IMR-90 (cell line): ENCODE measurements around the gene FBXL7. TPM values are rescaled to one million over a fixed set of nuclear protein-coding genes. Genes with fewer than 3 reads are reported as not detected.

ENCODE experiments used
- ATAC-seq: fragments of 200-7000 bp; cut with Tn5 transposase; 2 replicates; pipeline ENCODE4 v1.9.1; 2020; ENCODE audit warnings: low read depth, mild to moderate bottlenecking, moderate library complexity
- BruUV-seq: library from RNA; stranded (reverse); fragments of 400-500 nt; replicated peaks from 2 replicates; lab custom pipeline; 2021; lab: Mats Ljungman, UMichigan
- CTCF ChIA-PET: fragments of 300-600 bp; formaldehyde crosslinking; extraction: SDS; loops from one replicate; lab custom pipeline; 2021; ENCODE audit warnings: antibody characterized with exemption; lab: Yijun Ruan, JAX
- POLR2A ChIA-PET: fragments of 300-600 bp; sonication (Branson Sonifier 250); formaldehyde crosslinking; loops from one replicate; lab custom pipeline; 2022; ENCODE audit warnings: antibody characterized with exemption; ENCODE audit not compliant: unreplicated experiment; lab: Charles Lee
- DNase-seq: peaks from one replicate; pipeline ENCODE4 v3.0.0; 2013
- H2AFZ ChIP-seq: replicated peaks from 2 replicates; pipeline ENCODE3; 2013; ENCODE audit warnings: low read length, mild to moderate bottlenecking; ENCODE audit not compliant: poor library complexity
- H2AK5ac ChIP-seq: 2 replicates; pipeline ENCODE4 v1.6.1; 2013; ENCODE audit warnings: low read depth, low read length, inconsistent platforms
- H2AK9ac ChIP-seq: replicated peaks from 2 replicates; pipeline ENCODE3; 2013; ENCODE audit warnings: mild to moderate bottlenecking, low read depth, low read length, moderate library complexity; ENCODE audit not compliant: poor library complexity
- H2BK120ac ChIP-seq: 2 replicates; pipeline ENCODE4 v1.6.1; 2013; ENCODE audit warnings: low read depth, low read length, inconsistent platforms
- H2BK15ac ChIP-seq: 3 replicates; pipeline ENCODE4 v1.6.1; 2013; ENCODE audit warnings: low read depth, low read length, inconsistent platforms
- H2BK20ac ChIP-seq: 2 replicates; pipeline ENCODE4 v1.6.1; 2013; ENCODE audit warnings: low read depth, mild to moderate bottlenecking, inconsistent platforms, low read length, moderate library complexity
- H2BK5ac ChIP-seq: 2 replicates; pipeline ENCODE4 v1.6.1; 2013; ENCODE audit warnings: mild to moderate bottlenecking, low read depth, low read length, inconsistent platforms; ENCODE audit not compliant: poor library complexity, severe bottlenecking
- H3K14ac ChIP-seq: replicated peaks from 2 replicates; pipeline ENCODE4 v1.6.1; 2013; ENCODE audit warnings: low read depth, low read length, inconsistent platforms
- H3K18ac ChIP-seq: 2 replicates; pipeline ENCODE4 v1.6.1; 2013; ENCODE audit warnings: low read depth, low read length, control low read depth
- H3K23ac ChIP-seq: 2 replicates; pipeline ENCODE4 v1.6.1; 2013; ENCODE audit warnings: low read depth, low read length, inconsistent platforms
- H3K27ac ChIP-seq: 2 replicates; pipeline ENCODE4 v1.5.1; 2013; ENCODE audit warnings: mild to moderate bottlenecking, control low read depth, low read length; ENCODE audit not compliant: insufficient read depth
- H3K27me3 ChIP-seq: 2 replicates; pipeline ENCODE4 v1.6.1; 2013; ENCODE audit warnings: low read length; ENCODE audit not compliant: control insufficient read depth, insufficient read depth
- H3K36me3 ChIP-seq: 2 replicates; pipeline ENCODE4 v1.6.1; 2013; ENCODE audit warnings: low read length, mixed read lengths; ENCODE audit not compliant: control insufficient read depth, insufficient read depth
- H3K4ac ChIP-seq: 2 replicates; pipeline ENCODE4 v1.6.1; 2013; ENCODE audit warnings: low read depth, low read length, inconsistent platforms
- H3K4me1 ChIP-seq: 2 replicates; pipeline ENCODE4 v1.6.1; 2013; ENCODE audit warnings: low read length, mixed read lengths; ENCODE audit not compliant: control insufficient read depth, insufficient read depth
- H3K4me2 ChIP-seq: 2 replicates; pipeline ENCODE4 v1.6.1; 2013; ENCODE audit warnings: low read depth, mild to moderate bottlenecking, control low read depth, low read length, moderate library complexity
- H3K4me3 ChIP-seq: 2 replicates; pipeline ENCODE4 v1.5.1; 2013; ENCODE audit warnings: low read depth, mild to moderate bottlenecking, control low read depth, low read length, moderate library complexity; ENCODE audit not compliant: insufficient read depth
- H3K56ac ChIP-seq: 2 replicates; pipeline ENCODE4 v1.6.1; 2013; ENCODE audit warnings: low read length, inconsistent platforms; ENCODE audit not compliant: insufficient read depth; ENCODE audit errors: extremely low read depth
- H3K79me1 ChIP-seq, 2 experiments: 2 replicates each; pipeline ENCODE4 v1.6.1; 2013; ENCODE audit warnings: low read length in 2 of 2, inconsistent platforms in 1 of 2, low read depth in 1 of 2
- H3K9ac ChIP-seq: 2 replicates; pipeline ENCODE4 v1.6.1; 2013; ENCODE audit warnings: low read depth, low read length, control low read depth
- H3K9me1 ChIP-seq: 2 replicates; pipeline ENCODE4 v1.6.1; 2013; ENCODE audit warnings: low read length, inconsistent platforms; ENCODE audit not compliant: insufficient read depth
- H3K9me3 ChIP-seq: 2 replicates; pipeline ENCODE4 v1.6.1; 2013; ENCODE audit warnings: low read length; ENCODE audit not compliant: control insufficient read depth, insufficient read depth
- H4K20me1 ChIP-seq: 2 replicates; pipeline ENCODE4 v1.6.1; 2013; ENCODE audit warnings: low read length, inconsistent platforms; ENCODE audit not compliant: insufficient read depth
- H4K5ac ChIP-seq: 2 replicates; pipeline ENCODE4 v1.6.1; 2013; ENCODE audit warnings: mild to moderate bottlenecking, low read depth, low read length, control low read depth
- H4K8ac ChIP-seq, 2 experiments: 2 replicates each; pipeline ENCODE4 v1.6.1; 2013; ENCODE audit warnings: low read depth in 2 of 2, low read length in 2 of 2, control low read depth in 1 of 2, inconsistent platforms in 1 of 2
- H4K91ac ChIP-seq: 2 replicates; pipeline ENCODE4 v1.6.1; 2013; ENCODE audit warnings: low read depth, low read length, inconsistent platforms; ENCODE audit not compliant: insufficient read depth
- BHLHE40 ChIP-seq: fragments of 150-350 bp; IDR thresholded peaks from 2 replicates; pipeline ENCODE4 v1.6.1; 2016; ENCODE audit warnings: mild to moderate bottlenecking, low read depth, low read length
- CEBPB ChIP-seq: IDR thresholded peaks from 2 replicates; pipeline ENCODE4 v1.6.1; 2012; ENCODE audit warnings: low read depth, low read length, improper control_type of control experiment
- CHD1 ChIP-seq: IDR thresholded peaks from 2 replicates; pipeline ENCODE4 v1.6.1; 2012; ENCODE audit warnings: low read depth, low read length, improper control_type of control experiment
- FOS ChIP-seq: fragments of 150-350 bp; IDR thresholded peaks from 2 replicates; pipeline ENCODE4 v1.6.1; 2016; ENCODE audit warnings: low read depth, low read length
- MAFK ChIP-seq: IDR thresholded peaks from 2 replicates; pipeline ENCODE4 v1.6.1; 2012; ENCODE audit warnings: low read depth, low read length, improper control_type of control experiment
- MAZ ChIP-seq: IDR thresholded peaks from 2 replicates; pipeline ENCODE4 v1.6.1; 2012; ENCODE audit warnings: low read depth, mild to moderate bottlenecking, low read length, improper control_type of control experiment, moderate library complexity, borderline replicate concordance
- MXI1 ChIP-seq: IDR thresholded peaks from 2 replicates; pipeline ENCODE4 v1.6.1; 2012; ENCODE audit warnings: low read depth, mild to moderate bottlenecking, low read length, moderate library complexity, borderline replicate concordance
- NFE2L2 ChIP-seq: fragments of 150-350 bp; IDR thresholded peaks from 2 replicates; pipeline ENCODE4 v1.6.1; 2016; ENCODE audit warnings: low read depth, mild to moderate bottlenecking, low read length
- POLR2A ChIP-seq: IDR thresholded peaks from 2 replicates; pipeline ENCODE4 v1.6.1; 2012; ENCODE audit warnings: mild to moderate bottlenecking, low read depth, low read length
- RAD21 ChIP-seq: IDR thresholded peaks from 2 replicates; pipeline ENCODE4 v1.6.1; 2012; ENCODE audit warnings: low read length, improper control_type of control experiment
- RCOR1 ChIP-seq: IDR thresholded peaks from 2 replicates; pipeline ENCODE4 v1.6.1; 2012; ENCODE audit warnings: mild to moderate bottlenecking, low read length, improper control_type of control experiment; ENCODE audit not compliant: insufficient replicate concordance
- RFX5 ChIP-seq: IDR thresholded peaks from 2 replicates; pipeline ENCODE4 v1.8.0; 2012; ENCODE audit warnings: low read depth, mild to moderate bottlenecking, low read length, moderate library complexity
- SMC3 ChIP-seq: fragments of 150-350 bp; IDR thresholded peaks from 2 replicates; pipeline ENCODE4 v1.6.1; 2016; ENCODE audit warnings: low read depth, mild to moderate bottlenecking, antibody characterized with exemption, low read length, moderate library complexity
- WGBS, 2 experiments: methylation state at CpG; one replicate each; pipeline versions ENCODE4 v1.1.5 to v1.1.7; 2013; ENCODE audit warnings: missing lambda C conversion rate in 2 of 2; ENCODE audit not compliant: insufficient read length in 1 of 2; ENCODE audit errors: extremely low coverage in 2 of 2; 5-methylcytosine and 5-hydroxymethylcytosine counted together
- dilution Hi-C: fragments of 300-500 bp; cut with HindIII; formaldehyde crosslinking; loops from one replicate; pipeline ENCODE4 v1.14.3; 2018; ENCODE audit warnings: low sequenced_read_pairs; ENCODE audit not compliant: unreplicated experiment
- in situ Hi-C: fragments of 300-500 bp; cut with MboI; formaldehyde crosslinking; loops from 3 replicates; pipeline ENCODE4 v1.14.3; 2019; ENCODE audit warnings: low sequenced_read_pairs, inconsistent platforms, mixed read lengths
- intact Hi-C: fragments of 100-400 bp; cut with micrococcal nuclease; formaldehyde crosslinking; loops from 2 replicates; pipeline ENCODE4 v1.10.0; 2022
- polyA plus RNA-seq, 3 experiments: library from polyadenylated mRNA; depleted of rRNA; stranded (reverse); fragments of >200 nt; gene quantifications; 2 replicates each; pipeline ENCODE4 v1.2.3, GENCODE V29; 2012; ENCODE audit warnings: low replicate concordance in 1 of 3
- total RNA-seq: library from RNA; depleted of rRNA; stranded (reverse); fragments of >200 nt; gene quantifications from 2 replicates; pipeline ENCODE4 v1.2.3, GENCODE V29; 2012
- TF ChIP-seq, protein P1 (sequence below): fragments of 150-350 bp; IDR thresholded peaks from 2 replicates; pipeline ENCODE4 v1.6.1; 2017; ENCODE audit warnings: mild to moderate bottlenecking, antibody characterized with exemption, low read length, low read depth
- TF ChIP-seq, protein P2 (sequence below): conservative IDR thresholded peaks from 2 replicates; pipeline ENCODE4 v1.5.1; 2012; ENCODE audit warnings: mild to moderate bottlenecking, low read depth, low read length, improper control_type of control experiment
- TF ChIP-seq, protein P3 (sequence below): fragments of 150-350 bp; IDR thresholded peaks from 2 replicates; pipeline ENCODE4 v1.6.1; 2016; ENCODE audit warnings: low read depth, mild to moderate bottlenecking, low read length, moderate library complexity, borderline replicate concordance

The FBXL7 gene
- total and polyA plus RNA-seq, 2 of the 4 experiments (the other 2 are of a cell fraction), result 4.1 to 10.2 TPM

DNA sequence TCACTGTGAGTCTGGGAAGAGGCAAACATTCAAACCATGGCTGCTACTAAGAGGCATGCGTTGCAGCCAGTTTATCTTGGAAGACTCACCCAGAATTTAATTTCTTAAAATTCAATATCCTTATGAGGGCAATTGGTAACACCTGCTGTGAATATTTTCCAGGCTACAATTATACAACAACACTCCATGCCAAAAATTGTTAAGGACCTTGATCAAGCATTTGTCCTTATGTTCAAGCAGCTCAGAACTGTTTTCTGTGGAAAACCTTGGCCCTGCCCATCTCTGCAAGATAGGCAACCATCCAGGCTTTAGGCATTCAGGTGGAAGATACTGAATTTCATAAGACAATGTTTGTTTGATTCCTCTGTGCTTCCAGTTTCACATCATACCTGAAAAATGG lies 327.8 kb downstream of the FBXL7 start:
- H3K4me1 ChIP-seq, result peaks cover 2% of the 10 kb centered on the region; the same call in 1 of the 2 replicates
- no peak overlapping the region for H3K18ac ChIP-seq
- H3K4me2 ChIP-seq, result no peak overlapping the region
- H2BK15ac ChIP-seq, result no peak overlapping the region
- H3K79me1 ChIP-seq, result peaks cover 6% of the 10 kb centered on the region in 2 experiments; a peak in 2 of 4 replicates
- dilution Hi-C loops (no loop called here), intact Hi-C loops (no loop called here), in situ Hi-C loops (no loop called here)
- no peak overlapping the region for H4K8ac ChIP-seq
- no peak overlapping the region for H4K91ac ChIP-seq
- WGBS, 2 experiments, result no CpG with 5 or more reads among the region's 1 CpG
- H3K9me1 ChIP-seq, result no peaks in the 10 kb centered on the region
- H3K27ac ChIP-seq, result no peak overlapping the region
- ChIA-PET POLR2A (no interaction called here), CTCF (no interaction called here)
- no peaks in the 10 kb centered on the region for H3K9me3 ChIP-seq
- no peak overlapping the region for H2AFZ ChIP-seq
- H3K23ac ChIP-seq, result no peak overlapping the region
- no peaks in the 10 kb centered on the region for H3K27me3 ChIP-seq
- ATAC-seq (no peak), DNase-seq (no peak)
- no peak overlapping the region for H2BK5ac ChIP-seq
- H4K5ac ChIP-seq, result no peak overlapping the region
- no peak overlapping the region for H3K56ac ChIP-seq
- no peaks in the 10 kb centered on the region for H3K36me3 ChIP-seq
- no peak overlapping the region for H2BK20ac ChIP-seq
- H4K20me1 ChIP-seq, result no peaks in the 10 kb centered on the region
- no TSS peak for BruUV-seq
- H2BK120ac ChIP-seq, result no peak overlapping the region
- H3K14ac ChIP-seq, result no peak overlapping the region
- no peak overlapping the region for H3K4ac ChIP-seq
- no peak for TF ChIP-seq FOS
- TF ChIP-seq, protein P1, sequence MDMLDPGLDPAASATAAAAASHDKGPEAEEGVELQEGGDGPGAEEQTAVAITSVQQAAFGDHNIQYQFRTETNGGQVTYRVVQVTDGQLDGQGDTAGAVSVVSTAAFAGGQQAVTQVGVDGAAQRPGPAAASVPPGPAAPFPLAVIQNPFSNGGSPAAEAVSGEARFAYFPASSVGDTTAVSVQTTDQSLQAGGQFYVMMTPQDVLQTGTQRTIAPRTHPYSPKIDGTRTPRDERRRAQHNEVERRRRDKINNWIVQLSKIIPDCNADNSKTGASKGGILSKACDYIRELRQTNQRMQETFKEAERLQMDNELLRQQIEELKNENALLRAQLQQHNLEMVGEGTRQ, result no peak
- TF ChIP-seq CEBPB, result no peak
- no peak for TF ChIP-seq RFX5
- TF ChIP-seq, protein P2, sequence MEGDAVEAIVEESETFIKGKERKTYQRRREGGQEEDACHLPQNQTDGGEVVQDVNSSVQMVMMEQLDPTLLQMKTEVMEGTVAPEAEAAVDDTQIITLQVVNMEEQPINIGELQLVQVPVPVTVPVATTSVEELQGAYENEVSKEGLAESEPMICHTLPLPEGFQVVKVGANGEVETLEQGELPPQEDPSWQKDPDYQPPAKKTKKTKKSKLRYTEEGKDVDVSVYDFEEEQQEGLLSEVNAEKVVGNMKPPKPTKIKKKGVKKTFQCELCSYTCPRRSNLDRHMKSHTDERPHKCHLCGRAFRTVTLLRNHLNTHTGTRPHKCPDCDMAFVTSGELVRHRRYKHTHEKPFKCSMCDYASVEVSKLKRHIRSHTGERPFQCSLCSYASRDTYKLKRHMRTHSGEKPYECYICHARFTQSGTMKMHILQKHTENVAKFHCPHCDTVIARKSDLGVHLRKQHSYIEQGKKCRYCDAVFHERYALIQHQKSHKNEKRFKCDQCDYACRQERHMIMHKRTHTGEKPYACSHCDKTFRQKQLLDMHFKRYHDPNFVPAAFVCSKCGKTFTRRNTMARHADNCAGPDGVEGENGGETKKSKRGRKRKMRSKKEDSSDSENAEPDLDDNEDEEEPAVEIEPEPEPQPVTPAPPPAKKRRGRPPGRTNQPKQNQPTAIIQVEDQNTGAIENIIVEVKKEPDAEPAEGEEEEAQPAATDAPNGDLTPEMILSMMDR, result no peak
- no peak for TF ChIP-seq MAFK
- TF ChIP-seq, protein P3, sequence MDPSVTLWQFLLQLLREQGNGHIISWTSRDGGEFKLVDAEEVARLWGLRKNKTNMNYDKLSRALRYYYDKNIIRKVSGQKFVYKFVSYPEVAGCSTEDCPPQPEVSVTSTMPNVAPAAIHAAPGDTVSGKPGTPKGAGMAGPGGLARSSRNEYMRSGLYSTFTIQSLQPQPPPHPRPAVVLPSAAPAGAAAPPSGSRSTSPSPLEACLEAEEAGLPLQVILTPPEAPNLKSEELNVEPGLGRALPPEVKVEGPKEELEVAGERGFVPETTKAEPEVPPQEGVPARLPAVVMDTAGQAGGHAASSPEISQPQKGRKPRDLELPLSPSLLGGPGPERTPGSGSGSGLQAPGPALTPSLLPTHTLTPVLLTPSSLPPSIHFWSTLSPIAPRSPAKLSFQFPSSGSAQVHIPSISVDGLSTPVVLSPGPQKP, result no peak
- TF ChIP-seq POLR2A, result no peak
- no peak for TF ChIP-seq RAD21
- no peak for TF ChIP-seq RCOR1
- no peak for TF ChIP-seq MXI1
- TF ChIP-seq BHLHE40, result no peak
- no peak for TF ChIP-seq CHD1
- no peak for TF ChIP-seq NFE2L2
- no peak for TF ChIP-seq SMC3
- no peak for TF ChIP-seq MAZ
- no peak overlapping the region for H2AK9ac ChIP-seq
- H3K4me3 ChIP-seq, result no peak overlapping the region
- H3K9ac ChIP-seq, result no peak overlapping the region
- no peak overlapping the region for H2AK5ac ChIP-seq
